ENCODE results near the gene SH3PXD2B. TPM values are rescaled to one million over a fixed set of nuclear protein-coding genes. Genes with fewer than 3 reads are reported as not detected.
A peak's percentile ranks its signal among the peaks of the same experiment; 100 is the strongest.
"Not testable (repeated sequence)": the region's sequence is repeated elsewhere in the genome, so short reads cannot be mapped to it uniquely, and the experiment has no call there.

SH3PXD2B gene
- total RNA-seq, 6 donors from 2014 or later, result 17.1 to 55.5 (median 43.2) TPM

DNA sequence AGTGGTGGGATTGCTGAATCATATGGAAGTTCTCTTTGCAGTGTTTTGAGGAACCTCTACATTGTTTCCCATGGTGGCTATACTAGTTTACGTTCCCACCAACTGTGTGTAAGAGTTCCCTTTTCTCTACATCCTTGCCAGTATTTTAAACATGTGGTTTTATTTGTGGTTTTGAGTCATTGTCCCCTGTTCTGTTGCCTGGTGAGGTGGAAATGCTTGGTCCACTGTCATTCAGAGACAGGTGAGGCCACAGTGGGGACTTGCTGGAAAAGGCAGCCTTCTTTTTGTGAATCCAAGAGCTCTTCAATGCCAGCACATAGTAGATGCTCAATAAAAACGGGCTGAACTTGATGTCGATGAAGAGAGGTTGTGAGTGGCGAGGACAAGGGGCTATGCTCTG lies 44.2 kb downstream of the SH3PXD2B start:
- 68 to 74% methylated on average over 4 of the region's 4 CpGs for WGBS, 2 donors
- Histone ChIP-seq H3K9me3 (no peaks in the 10 kb centered on the region), H3K27me3 (no peaks in the 10 kb centered on the region), H3K36me3 (no peaks in the 10 kb centered on the region), H3K4me1 (peaks cover 20 to 45% (median 29%) of the 10 kb centered on the region in 4 donors), H3K4me3 (no peak overlapping the region), H3K27ac (peak overlapping the region; percentile 57 to 86 (median 68))
- peak in 1 of 4 donors; percentile 78 for TF ChIP-seq EP300 (IDR thresholded peaks at IDR 0.05)
- TF ChIP-seq, protein P1, sequence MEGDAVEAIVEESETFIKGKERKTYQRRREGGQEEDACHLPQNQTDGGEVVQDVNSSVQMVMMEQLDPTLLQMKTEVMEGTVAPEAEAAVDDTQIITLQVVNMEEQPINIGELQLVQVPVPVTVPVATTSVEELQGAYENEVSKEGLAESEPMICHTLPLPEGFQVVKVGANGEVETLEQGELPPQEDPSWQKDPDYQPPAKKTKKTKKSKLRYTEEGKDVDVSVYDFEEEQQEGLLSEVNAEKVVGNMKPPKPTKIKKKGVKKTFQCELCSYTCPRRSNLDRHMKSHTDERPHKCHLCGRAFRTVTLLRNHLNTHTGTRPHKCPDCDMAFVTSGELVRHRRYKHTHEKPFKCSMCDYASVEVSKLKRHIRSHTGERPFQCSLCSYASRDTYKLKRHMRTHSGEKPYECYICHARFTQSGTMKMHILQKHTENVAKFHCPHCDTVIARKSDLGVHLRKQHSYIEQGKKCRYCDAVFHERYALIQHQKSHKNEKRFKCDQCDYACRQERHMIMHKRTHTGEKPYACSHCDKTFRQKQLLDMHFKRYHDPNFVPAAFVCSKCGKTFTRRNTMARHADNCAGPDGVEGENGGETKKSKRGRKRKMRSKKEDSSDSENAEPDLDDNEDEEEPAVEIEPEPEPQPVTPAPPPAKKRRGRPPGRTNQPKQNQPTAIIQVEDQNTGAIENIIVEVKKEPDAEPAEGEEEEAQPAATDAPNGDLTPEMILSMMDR (IDR thresholded peaks at IDR 0.05), result no peak
- TF ChIP-seq POLR2AphosphoS5 (IDR thresholded peaks at IDR 0.05), result peak; percentile 22 to 37
- peak in 1 of 4 donors; percentile 56 for TF ChIP-seq POLR2A (IDR thresholded peaks at IDR 0.05)
- DNase-seq (no peak), ATAC-seq (ENCODE audit: low FRiP score in 2 of 2) (peak in 1 of 2 donors; percentile 26)

DNA sequence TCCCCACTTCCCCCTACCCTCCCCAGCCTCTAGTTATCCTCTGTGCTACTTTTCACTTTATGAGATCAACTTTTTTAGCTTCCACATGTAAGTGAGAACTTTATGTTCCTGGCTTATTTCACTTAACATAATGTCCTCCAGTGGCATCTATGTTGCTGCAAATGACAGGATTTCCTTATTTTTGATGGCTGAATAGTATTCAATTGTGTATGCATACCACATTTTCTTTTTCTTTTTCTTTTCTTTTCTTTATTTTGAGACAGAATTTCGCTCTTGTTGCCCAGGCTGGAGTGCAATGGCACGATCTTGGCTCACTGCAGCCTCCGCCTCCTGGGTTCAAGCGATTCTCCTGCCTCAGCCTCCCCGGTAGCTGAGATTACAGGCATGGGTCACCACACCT lies 44.8 kb downstream of the SH3PXD2B start:
- DNase-seq; H3K36me3 ChIP-seq; H3K4me3 ChIP-seq; ATAC-seq (ENCODE audit: low FRiP score in 2 of 2); H3K27me3 ChIP-seq; H3K9me3 ChIP-seq: not testable (repeated sequence)
- WGBS, 2 donors, result 92 to 96% methylated on average over 5 of the region's 5 CpGs
- Histone ChIP-seq H3K4me1 (peaks cover 14 to 38% (median 23%) of the 10 kb centered on the region in 4 donors), H3K27ac (peak overlapping the region; percentile 57 to 86 (median 68))

DNA sequence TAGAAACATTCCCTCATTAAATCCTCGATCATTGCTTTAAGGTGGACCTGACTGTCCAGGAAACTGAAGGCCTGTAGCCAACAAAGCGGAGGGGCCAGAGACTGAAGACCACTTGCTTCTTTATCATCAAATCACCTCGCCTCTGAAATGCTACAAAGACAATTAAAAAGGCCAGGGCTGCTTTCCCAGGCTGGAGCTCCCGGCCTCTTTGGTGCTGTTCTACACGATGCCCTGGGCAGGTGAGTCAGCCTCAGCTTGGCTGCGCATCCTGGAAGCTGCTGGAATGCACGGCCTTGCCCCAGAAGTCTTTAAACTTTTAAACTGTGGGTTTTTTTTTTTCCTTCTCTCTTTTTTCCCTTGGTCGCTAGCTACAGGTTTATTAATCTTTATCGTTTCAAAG lies 46.5 kb downstream of the SH3PXD2B start:
- H3K4me1 ChIP-seq, result peaks cover 21 to 36% (median 27%) of the 10 kb centered on the region in 4 donors
- H3K4me3 ChIP-seq, result no peak overlapping the region
- H3K36me3 ChIP-seq, result no peaks in the 10 kb centered on the region
- 86 to 94% methylated on average over 9 of the region's 9 CpGs for WGBS, 2 donors
- peak overlapping the region in 2 of 4 donors; percentile 11 to 46 for H3K27ac ChIP-seq
- no peaks in the 10 kb centered on the region for H3K27me3 ChIP-seq
- H3K9me3 ChIP-seq, result no peaks in the 10 kb centered on the region
- ATAC-seq (ENCODE audit: low FRiP score in 2 of 2) (no peak), DNase-seq (no peak)
- TF ChIP-seq POLR2AphosphoS5 (IDR thresholded peaks at IDR 0.05) (no peak), EP300 (IDR thresholded peaks at IDR 0.05) (no peak), POLR2A (IDR thresholded peaks at IDR 0.05) (no peak)
- TF ChIP-seq, protein P1 (IDR thresholded peaks at IDR 0.05), result no peak

DNA sequence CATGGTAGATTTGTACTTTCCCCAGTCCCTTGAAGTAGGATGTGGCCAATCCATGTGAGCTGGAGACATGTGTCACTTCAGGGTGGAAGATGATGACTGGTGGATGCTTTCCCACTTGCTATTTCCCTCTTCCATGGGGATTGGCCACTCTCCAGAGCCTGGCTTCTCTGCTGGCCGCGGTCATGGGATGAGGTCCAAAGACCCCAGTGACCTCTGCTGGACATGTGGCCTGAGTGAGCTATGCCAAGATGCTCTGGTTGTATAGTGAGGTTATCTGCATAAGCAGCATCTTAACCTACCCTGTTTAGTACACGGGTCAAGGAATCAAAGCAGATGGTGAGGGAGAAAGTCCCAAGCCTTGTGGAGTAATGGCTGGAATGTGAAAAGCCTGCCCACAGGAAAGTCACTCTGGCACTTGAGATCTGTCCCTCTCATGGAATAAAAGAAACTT lies 47.1 kb downstream of the SH3PXD2B start:
- peaks cover 19 to 35% (median 24%) of the 10 kb centered on the region in 4 donors for H3K4me1 ChIP-seq
- DNase-seq (no peak), ATAC-seq (ENCODE audit: low FRiP score in 2 of 2) (no peak)
- H3K36me3 ChIP-seq, result no peaks in the 10 kb centered on the region
- WGBS, 2 donors, result 54 to 57% methylated on average over 3 of the region's 3 CpGs
- H3K9me3 ChIP-seq, result no peaks in the 10 kb centered on the region
- H3K4me3 ChIP-seq, result no peak overlapping the region
- peak overlapping the region in 3 of 4 donors; percentile 11 to 46 (median 27) for H3K27ac ChIP-seq
- TF ChIP-seq POLR2AphosphoS5 (IDR thresholded peaks at IDR 0.05), result peak; percentile 23 to 34
- TF ChIP-seq POLR2A (IDR thresholded peaks at IDR 0.05), result no peak
- no peaks in the 10 kb centered on the region for H3K27me3 ChIP-seq

DNA sequence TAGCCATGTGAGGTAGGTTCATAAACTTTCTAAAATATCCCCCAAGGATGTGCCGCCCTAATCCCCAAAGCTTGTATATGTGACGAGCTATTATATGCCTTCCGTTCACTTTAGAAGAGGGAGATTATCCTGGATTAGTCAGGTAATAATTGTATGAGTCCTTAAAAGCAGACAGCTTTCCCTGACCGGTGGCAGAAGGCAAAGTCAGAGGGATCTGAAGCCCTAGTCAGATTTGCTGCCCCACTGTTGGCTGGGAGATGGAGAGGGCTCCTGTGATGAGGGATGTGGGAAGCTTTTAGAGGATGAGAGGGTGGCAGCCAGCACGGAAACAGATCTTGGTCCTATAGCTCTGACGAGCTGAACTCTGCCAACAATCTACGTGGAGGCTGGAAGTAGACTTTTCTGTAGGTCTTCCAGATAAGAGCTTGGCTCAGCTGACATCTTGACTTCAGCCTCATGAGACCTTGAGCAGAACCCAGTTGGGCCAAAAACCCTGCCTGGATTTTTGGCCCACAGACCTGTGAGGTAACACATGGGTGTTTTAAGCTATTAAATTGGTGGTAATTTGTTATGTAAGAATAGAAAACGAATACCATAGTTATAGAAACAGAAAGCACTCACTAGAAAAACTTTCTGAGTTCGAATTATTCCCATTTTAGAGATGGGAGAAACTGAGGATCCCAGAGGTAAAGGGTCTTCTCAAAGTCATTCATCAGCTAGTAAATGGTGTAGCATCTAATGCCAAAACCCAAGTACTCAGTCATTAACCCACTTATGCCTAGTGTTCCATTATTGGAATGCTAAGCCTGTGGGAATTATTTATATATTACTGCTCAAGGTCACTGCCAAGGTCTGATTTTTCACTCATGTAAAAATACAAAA lies 48.9 kb downstream of the SH3PXD2B start:
- Histone ChIP-seq H3K4me1 (peaks cover 9 to 23% (median 9%) of the 10 kb centered on the region in 4 donors), H3K36me3 (no peaks in the 10 kb centered on the region), H3K27ac (no peak overlapping the region), H3K4me3 (no peak overlapping the region), H3K27me3 (no peaks in the 10 kb centered on the region), H3K9me3 (no peaks in the 10 kb centered on the region)
- TF ChIP-seq POLR2AphosphoS5 (IDR thresholded peaks at IDR 0.05) (no peak), EP300 (IDR thresholded peaks at IDR 0.05) (no peak), POLR2A (IDR thresholded peaks at IDR 0.05) (no peak)
- TF ChIP-seq, protein P1 (IDR thresholded peaks at IDR 0.05), result no peak
- ATAC-seq (ENCODE audit: low FRiP score in 2 of 2) (no peak), DNase-seq (no peak)
- 78 to 86% methylated on average over 9 of the region's 9 CpGs for WGBS, 2 donors

Measured in upper lobe of left lung (tissue), 6 donors.